HepG2 (cell line): ENCODE measurements around the gene CNOT8. TPM values are rescaled to one million over a fixed set of nuclear protein-coding genes. Genes with fewer than 3 reads are reported as not detected.

Experiments
- ATRX ChIP-seq: sonication (generic); formaldehyde crosslinking; IDR thresholded peaks from 2 replicates; pipeline ENCODE4 v1.4.0; 2020; ENCODE audit warnings: missing genetic modification reagents, borderline replicate concordance
- EEA1 ChIP-seq: sonication (generic); formaldehyde crosslinking; IDR thresholded peaks from 2 replicates; pipeline ENCODE4 v1.5.1; 2020; ENCODE audit warnings: mild to moderate bottlenecking, missing genetic modification reagents, borderline replicate concordance
- EZH2 ChIP-seq: conservative IDR thresholded peaks from 2 replicates; pipeline ENCODE4 v1.6.1; 2012; ENCODE audit warnings: mild to moderate bottlenecking, low read depth, low read length, moderate library complexity
- HINFP ChIP-seq: sonication (generic); formaldehyde crosslinking; IDR thresholded peaks from 2 replicates; pipeline ENCODE4 v1.4.0; 2020; ENCODE audit warnings: low read depth, mild to moderate bottlenecking, missing genetic modification reagents
- HOXA3 ChIP-seq: sonication (generic); formaldehyde crosslinking; IDR thresholded peaks from 2 replicates; pipeline ENCODE4 v1.5.0; 2020; ENCODE audit warnings: missing genetic modification reagents
- RFXAP ChIP-seq: sonication (generic); formaldehyde crosslinking; IDR thresholded peaks from 2 replicates; pipeline ENCODE4 v1.4.0; 2020; ENCODE audit warnings: missing genetic modification reagents, borderline replicate concordance
- SIX1 ChIP-seq: sonication (generic); formaldehyde crosslinking; IDR thresholded peaks from 2 replicates; pipeline ENCODE4 v1.4.0; 2020; ENCODE audit warnings: missing genetic modification reagents, borderline replicate concordance
- SP1 ChIP-seq, 2 experiments: fragments of 450-650 bp in 1 of 2; sonication (generic) in 1 of 2; formaldehyde crosslinking in 1 of 2; IDR thresholded peaks; 2 replicates each; pipeline versions ENCODE4 v1.4.0 to v1.6.1; 2016 to 2020; ENCODE audit warnings: missing genetic modification reagents in 1 of 2
- TBX2 ChIP-seq: sonication (generic); formaldehyde crosslinking; IDR thresholded peaks from 2 replicates; pipeline ENCODE4 v1.5.0; 2020; ENCODE audit warnings: missing genetic modification reagents, mild to moderate bottlenecking, borderline replicate concordance
- TEAD3 ChIP-seq: optimal IDR thresholded peaks from 2 replicates; pipeline ENCODE3; 2016; ENCODE audit warnings: borderline replicate concordance
- TFDP2 ChIP-seq: sonication (generic); formaldehyde crosslinking; IDR thresholded peaks from 2 replicates; pipeline ENCODE4 v1.4.0; 2020; ENCODE audit warnings: missing genetic modification reagents
- THRA ChIP-seq: sonication (generic); formaldehyde crosslinking; IDR thresholded peaks from 2 replicates; pipeline ENCODE4 v1.4.0; 2020; ENCODE audit warnings: missing genetic modification reagents, borderline replicate concordance
- ZNF547 ChIP-seq: sonication (generic); formaldehyde crosslinking; IDR thresholded peaks from 2 replicates; pipeline ENCODE4 v1.5.1; 2020; ENCODE audit warnings: mild to moderate bottlenecking, missing genetic modification reagents
- polyA plus RNA-seq, 8 experiments: library from polyadenylated mRNA; depleted of rRNA in 3 of 8; stranded (reverse) in 7 of 8; unstranded in 1 of 8; fragments of >200 nt; fragmentation: Illumina TruSeq in 4 of 8; extraction: Trizol in 4 of 8; gene quantifications; 2 replicates each; pipeline versions ENCODE4 v1.2.1 to v1.2.3, GENCODE V29; 2011 to 2016; ENCODE audit warnings: low read depth in 4 of 8, missing spikeins in 1 of 8, mixed read lengths in 1 of 8; ENCODE audit not compliant: insufficient read depth in 1 of 8
- total RNA-seq, 5 experiments: library from RNA; depleted of rRNA; stranded (reverse); fragments of >200 nt; fragmentation: Illumina TruSeq; extraction: Trizol; gene quantifications; 2 replicates each; pipeline ENCODE4 v1.2.3, GENCODE V29; 2016; ENCODE audit warnings: low read depth in 1 of 5
- TF ChIP-seq, protein P1 (sequence below): sonication (generic); formaldehyde crosslinking; IDR thresholded peaks from 2 replicates; pipeline ENCODE4 v1.5.0; 2020; ENCODE audit warnings: mild to moderate bottlenecking, missing genetic modification reagents
- TF ChIP-seq, protein P2 (sequence below): sonication (generic); formaldehyde crosslinking; IDR thresholded peaks from 2 replicates; pipeline ENCODE4 v1.4.0; 2020; ENCODE audit warnings: mild to moderate bottlenecking, missing genetic modification reagents
- TF ChIP-seq, protein P3 (sequence below): sonication (generic); formaldehyde crosslinking; IDR thresholded peaks from 2 replicates; pipeline ENCODE4 v1.4.0; 2020; ENCODE audit warnings: missing genetic modification reagents

Gene CNOT8
- total and polyA plus RNA-seq, 2 of the 13 experiments (the other 11 are each of a cell fraction or from before 2014, with no cell fraction given), result 37.1 to 74.9 TPM

DNA sequence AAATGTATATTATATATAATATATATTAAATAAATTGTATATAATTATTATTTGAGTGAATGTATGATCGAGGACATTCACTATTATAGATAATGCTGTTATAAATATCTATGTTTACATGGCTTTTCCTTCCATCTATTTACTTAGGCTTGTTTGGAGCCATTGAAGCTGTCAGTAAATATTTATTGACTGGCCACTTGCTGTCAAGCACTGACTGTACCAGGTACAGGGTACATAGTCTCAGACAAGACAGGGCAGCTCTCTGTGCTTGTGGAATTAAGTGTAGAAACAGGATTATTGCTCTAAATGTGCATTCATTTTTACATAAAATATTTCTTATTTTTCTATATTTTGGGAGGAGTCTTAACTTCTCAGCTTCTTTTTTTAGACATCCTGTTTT, 24.4 kb upstream of the CNOT8 start (continued):
- no peak for TF ChIP-seq TFDP2 (CRISPR knock-in tag)
- no peak for TF ChIP-seq HINFP (CRISPR knock-in tag)
- TF ChIP-seq, protein P1, sequence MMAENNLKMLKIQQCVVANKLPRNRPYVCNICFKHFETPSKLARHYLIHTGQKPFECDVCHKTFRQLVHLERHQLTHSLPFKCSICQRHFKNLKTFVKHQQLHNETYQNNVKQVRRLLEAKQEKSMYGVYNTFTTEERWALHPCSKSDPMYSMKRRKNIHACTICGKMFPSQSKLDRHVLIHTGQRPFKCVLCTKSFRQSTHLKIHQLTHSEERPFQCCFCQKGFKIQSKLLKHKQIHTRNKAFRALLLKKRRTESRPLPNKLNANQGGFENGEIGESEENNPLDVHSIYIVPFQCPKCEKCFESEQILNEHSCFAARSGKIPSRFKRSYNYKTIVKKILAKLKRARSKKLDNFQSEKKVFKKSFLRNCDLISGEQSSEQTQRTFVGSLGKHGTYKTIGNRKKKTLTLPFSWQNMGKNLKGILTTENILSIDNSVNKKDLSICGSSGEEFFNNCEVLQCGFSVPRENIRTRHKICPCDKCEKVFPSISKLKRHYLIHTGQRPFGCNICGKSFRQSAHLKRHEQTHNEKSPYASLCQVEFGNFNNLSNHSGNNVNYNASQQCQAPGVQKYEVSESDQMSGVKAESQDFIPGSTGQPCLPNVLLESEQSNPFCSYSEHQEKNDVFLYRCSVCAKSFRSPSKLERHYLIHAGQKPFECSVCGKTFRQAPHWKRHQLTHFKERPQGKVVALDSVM (CRISPR knock-in tag), result no peak
- TF ChIP-seq RFXAP (CRISPR knock-in tag), result no peak
- no peak for TF ChIP-seq ATRX (CRISPR knock-in tag)
- no peak for TF ChIP-seq SP1 (IDR thresholded peaks at IDR 0.05)
- no peak for TF ChIP-seq SP1 (CRISPR knock-in tag; IDR thresholded peaks at IDR 0.05)
- TF ChIP-seq EEA1, result no peak
- TF ChIP-seq HOXA3, result no peak
- TF ChIP-seq SIX1 (CRISPR knock-in tag), result peak; percentile 60; the same call in 1 of the 2 replicates
- TF ChIP-seq ZNF547, result no peak
- TF ChIP-seq, protein P2, sequence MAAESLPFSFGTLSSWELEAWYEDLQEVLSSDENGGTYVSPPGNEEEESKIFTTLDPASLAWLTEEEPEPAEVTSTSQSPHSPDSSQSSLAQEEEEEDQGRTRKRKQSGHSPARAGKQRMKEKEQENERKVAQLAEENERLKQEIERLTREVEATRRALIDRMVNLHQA, result no peak
- peak; percentile 22; the same call in 1 of the 2 replicates for TF ChIP-seq TBX2 (CRISPR knock-in tag)
- TF ChIP-seq EZH2, result no peak
- peak; percentile 53 for TF ChIP-seq TEAD3
- TF ChIP-seq, protein P3, sequence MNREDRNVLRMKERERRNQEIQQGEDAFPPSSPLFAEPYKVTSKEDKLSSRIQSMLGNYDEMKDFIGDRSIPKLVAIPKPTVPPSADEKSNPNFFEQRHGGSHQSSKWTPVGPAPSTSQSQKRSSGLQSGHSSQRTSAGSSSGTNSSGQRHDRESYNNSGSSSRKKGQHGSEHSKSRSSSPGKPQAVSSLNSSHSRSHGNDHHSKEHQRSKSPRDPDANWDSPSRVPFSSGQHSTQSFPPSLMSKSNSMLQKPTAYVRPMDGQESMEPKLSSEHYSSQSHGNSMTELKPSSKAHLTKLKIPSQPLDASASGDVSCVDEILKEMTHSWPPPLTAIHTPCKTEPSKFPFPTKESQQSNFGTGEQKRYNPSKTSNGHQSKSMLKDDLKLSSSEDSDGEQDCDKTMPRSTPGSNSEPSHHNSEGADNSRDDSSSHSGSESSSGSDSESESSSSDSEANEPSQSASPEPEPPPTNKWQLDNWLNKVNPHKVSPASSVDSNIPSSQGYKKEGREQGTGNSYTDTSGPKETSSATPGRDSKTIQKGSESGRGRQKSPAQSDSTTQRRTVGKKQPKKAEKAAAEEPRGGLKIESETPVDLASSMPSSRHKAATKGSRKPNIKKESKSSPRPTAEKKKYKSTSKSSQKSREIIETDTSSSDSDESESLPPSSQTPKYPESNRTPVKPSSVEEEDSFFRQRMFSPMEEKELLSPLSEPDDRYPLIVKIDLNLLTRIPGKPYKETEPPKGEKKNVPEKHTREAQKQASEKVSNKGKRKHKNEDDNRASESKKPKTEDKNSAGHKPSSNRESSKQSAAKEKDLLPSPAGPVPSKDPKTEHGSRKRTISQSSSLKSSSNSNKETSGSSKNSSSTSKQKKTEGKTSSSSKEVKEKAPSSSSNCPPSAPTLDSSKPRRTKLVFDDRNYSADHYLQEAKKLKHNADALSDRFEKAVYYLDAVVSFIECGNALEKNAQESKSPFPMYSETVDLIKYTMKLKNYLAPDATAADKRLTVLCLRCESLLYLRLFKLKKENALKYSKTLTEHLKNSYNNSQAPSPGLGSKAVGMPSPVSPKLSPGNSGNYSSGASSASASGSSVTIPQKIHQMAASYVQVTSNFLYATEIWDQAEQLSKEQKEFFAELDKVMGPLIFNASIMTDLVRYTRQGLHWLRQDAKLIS (CRISPR knock-in tag), result no peak
- TF ChIP-seq THRA, result peak; percentile 58; the same call in 1 of the 2 replicates
